HL-60 (cell line): ENCODE results near the gene ZNF408.

Source experiments
- DNase-seq, 2 experiments: peaks; one replicate each; pipeline ENCODE4 v3.0.0-alpha.2; 2010 to 2020; ENCODE audit warnings: low read depth in 1 of 2, low spot score in 1 of 2
- H3K27ac ChIP-seq: fragments of 250-450 bp; sonication (Bioruptor Pico); replicated peaks from 2 replicates; pipeline ENCODE4 v1.5.1; 2020; ENCODE audit warnings: mild to moderate bottlenecking, moderate library complexity
- H3K27me3 ChIP-seq: fragments of 250-450 bp; sonication (Bioruptor Pico); 2 replicates; pipeline ENCODE4 v1.5.1; 2021; ENCODE audit warnings: mild to moderate bottlenecking, moderate library complexity; ENCODE audit not compliant: insufficient read depth, poor library complexity, severe bottlenecking
- H3K4me3 ChIP-seq: replicated peaks from 2 replicates; pipeline ENCODE4 v1.5.1; 2011; ENCODE audit warnings: mild to moderate bottlenecking, control low read depth, low read length; ENCODE audit not compliant: insufficient read depth
- GABPA ChIP-seq: IDR thresholded peaks from 2 replicates; pipeline ENCODE4 v1.6.1; 2012; ENCODE audit warnings: low read depth
- POLR2AphosphoS5 ChIP-seq: IDR thresholded peaks from 2 replicates; pipeline ENCODE4 v1.6.1; 2012; ENCODE audit warnings: low read depth
- REST ChIP-seq: IDR thresholded peaks from 2 replicates; pipeline ENCODE4 v1.6.1; 2012; ENCODE audit warnings: low read depth; ENCODE audit not compliant: insufficient replicate concordance
- SPI1 ChIP-seq: IDR thresholded peaks from 2 replicates; pipeline ENCODE4 v1.6.1; 2012; ENCODE audit warnings: low read depth, mild to moderate bottlenecking, borderline replicate concordance
- TF ChIP-seq, protein P1 (sequence below): IDR thresholded peaks from one replicate; pipeline ENCODE4 v1.5.1; 2011; ENCODE audit warnings: low read length, control low read depth, inconsistent platforms; ENCODE audit not compliant: insufficient read depth

The ZNF408 gene

GRCh38 chr11:46658259-46658658 is 42.6 kb upstream of the ZNF408 start:
- peak in 1 of 2 experiments; percentile 42 for DNase-seq
- Histone ChIP-seq H3K27ac (peak overlapping the region; percentile 92), H3K4me3 (no peak overlapping the region), H3K27me3 (no peaks in the 10 kb centered on the region)
- TF ChIP-seq REST (no peak), SPI1 (no peak)

DNA sequence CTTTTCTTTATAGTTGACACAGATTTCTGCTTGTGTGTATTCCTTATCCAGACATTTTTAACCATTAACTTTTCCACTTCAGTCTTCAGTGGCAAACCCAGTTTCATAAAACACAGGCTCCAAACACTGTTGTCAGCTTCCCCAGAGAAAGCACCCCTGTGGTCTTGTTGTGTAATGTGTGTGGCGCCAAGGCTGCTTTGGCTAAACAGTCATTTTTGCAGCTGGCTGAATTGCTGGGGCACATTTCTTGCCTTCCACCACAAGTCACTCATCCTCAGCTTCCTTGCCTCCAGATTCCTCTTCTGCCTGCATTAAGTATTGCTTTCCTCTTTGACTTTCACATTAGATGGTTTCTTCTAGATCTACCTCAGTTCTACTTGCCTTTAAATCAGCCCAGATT is 40.9 kb upstream of the ZNF408 start:
- DNase-seq: peak; percentile 80 to 97
- H3K27me3 ChIP-seq: no peaks in the 10 kb centered on the region
- H3K27ac ChIP-seq: peak overlapping the region; percentile 92
- TF ChIP-seq SPI1 (no peak; the same call in 1 of the 2 replicates), POLR2AphosphoS5 (peak; percentile 97)
- H3K4me3 ChIP-seq: no peak overlapping the region

GRCh38 chr11:46661836-46662235 is 39.0 kb upstream of the ZNF408 start:
- Histone ChIP-seq H3K4me3 (no peak overlapping the region), H3K27ac (peak overlapping the region; percentile 33), H3K27me3 (no peaks in the 10 kb centered on the region)
- DNase-seq: no peak
- TF ChIP-seq, protein P1, sequence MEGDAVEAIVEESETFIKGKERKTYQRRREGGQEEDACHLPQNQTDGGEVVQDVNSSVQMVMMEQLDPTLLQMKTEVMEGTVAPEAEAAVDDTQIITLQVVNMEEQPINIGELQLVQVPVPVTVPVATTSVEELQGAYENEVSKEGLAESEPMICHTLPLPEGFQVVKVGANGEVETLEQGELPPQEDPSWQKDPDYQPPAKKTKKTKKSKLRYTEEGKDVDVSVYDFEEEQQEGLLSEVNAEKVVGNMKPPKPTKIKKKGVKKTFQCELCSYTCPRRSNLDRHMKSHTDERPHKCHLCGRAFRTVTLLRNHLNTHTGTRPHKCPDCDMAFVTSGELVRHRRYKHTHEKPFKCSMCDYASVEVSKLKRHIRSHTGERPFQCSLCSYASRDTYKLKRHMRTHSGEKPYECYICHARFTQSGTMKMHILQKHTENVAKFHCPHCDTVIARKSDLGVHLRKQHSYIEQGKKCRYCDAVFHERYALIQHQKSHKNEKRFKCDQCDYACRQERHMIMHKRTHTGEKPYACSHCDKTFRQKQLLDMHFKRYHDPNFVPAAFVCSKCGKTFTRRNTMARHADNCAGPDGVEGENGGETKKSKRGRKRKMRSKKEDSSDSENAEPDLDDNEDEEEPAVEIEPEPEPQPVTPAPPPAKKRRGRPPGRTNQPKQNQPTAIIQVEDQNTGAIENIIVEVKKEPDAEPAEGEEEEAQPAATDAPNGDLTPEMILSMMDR: no peak
- no peak for TF ChIP-seq GABPA
- TF ChIP-seq SPI1: no peak
- TF ChIP-seq POLR2AphosphoS5: no peak
- no peak for TF ChIP-seq REST

- Histone ChIP-seq H3K27ac (peak overlapping the region; percentile 33), H3K27me3 (no peaks in the 10 kb centered on the region), H3K4me3 (no peak overlapping the region)
- TF ChIP-seq REST (no peak), SPI1 (no peak), POLR2AphosphoS5 (no peak)
- no peak for DNase-seq
Measured at GRCh38 chr11:46662366-46662765, 38.5 kb upstream of the ZNF408 start.
